SKM-1 (cell line): ENCODE data around the gene POTEF.
"Not testable (repeated sequence)": the region's sequence is repeated elsewhere in the genome, so short reads cannot be mapped to it uniquely, and the experiment has no call there.

Experiments used
- DNase-seq: peaks from one replicate; lab custom pipeline; 2025; ENCODE audit not compliant: unreplicated experiment; lab: John Stamatoyannopoulos, UW

POTEF gene

DNA sequence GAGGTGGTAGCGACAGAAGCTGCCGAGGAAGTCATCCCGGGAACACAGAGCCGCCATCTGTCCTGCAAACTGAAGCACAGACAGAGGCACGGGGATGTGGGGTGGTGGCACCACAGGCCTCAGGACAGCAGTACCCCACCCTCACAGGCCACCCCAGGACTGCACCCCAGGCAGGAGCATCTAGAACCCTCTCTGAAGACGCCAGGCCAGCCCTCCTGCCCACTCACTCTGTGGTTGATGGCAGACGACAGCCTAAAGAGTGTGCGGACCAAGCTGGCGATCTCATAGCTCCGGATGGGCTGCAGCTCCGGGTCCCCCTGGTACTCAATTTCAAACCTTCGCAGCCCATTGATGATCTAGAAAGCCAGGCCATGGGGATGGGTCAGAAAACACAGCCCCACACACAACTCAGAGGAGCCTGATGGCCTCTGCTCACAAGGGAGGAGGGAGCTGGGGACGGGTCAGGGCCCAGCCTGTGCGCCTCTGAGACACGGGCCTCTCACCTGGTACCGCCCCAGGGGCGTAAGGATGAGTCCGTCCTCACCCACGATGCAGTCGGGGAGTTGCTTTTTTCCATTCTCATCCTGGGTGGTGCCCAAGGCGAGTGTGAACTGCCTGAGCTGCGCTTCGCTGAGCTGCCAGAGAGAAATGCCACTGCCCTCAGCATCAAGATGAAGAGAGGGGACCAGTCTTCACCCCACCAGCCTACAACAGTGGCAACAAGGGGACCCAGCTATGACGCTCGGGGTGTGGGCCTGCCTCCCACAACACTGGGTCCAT, 24.0 kb upstream of the POTEF start:
- no peak for DNase-seq

DNA sequence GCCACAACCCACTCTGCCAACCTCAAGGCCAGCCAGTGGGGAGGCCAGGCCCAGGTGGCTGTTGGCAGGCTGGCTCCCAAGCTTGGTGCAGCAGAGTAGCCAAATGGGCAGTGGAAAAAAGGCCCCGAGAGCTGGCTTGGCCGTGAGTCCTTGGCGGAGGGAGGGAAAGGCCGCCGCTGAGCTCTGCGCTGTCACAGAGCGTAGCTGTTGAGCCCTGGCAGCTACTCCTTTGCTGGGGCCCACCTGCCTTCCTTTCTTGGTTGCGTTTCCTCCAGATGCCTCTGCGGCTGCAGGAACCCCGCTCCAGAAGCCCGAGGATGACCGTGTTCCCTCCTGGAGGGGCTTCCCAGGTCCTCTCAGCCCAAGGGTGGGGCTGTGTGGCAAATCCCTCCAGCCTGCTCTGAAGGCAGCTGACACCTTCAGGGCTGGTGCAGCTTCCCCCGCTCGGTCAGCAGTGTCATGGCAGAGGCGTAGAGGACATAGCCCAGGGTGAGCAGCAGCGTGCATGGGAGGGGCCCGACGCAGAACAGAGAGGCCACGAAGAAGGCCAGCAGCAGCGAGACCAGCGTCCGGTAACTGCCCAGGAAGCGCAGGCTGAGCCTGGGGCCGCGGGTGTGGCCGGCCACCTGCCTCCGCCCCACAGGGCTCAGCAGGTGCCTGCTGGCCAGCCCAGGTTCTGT, 23.3 kb upstream of the POTEF start:
- not testable (repeated sequence) for DNase-seq

DNA sequence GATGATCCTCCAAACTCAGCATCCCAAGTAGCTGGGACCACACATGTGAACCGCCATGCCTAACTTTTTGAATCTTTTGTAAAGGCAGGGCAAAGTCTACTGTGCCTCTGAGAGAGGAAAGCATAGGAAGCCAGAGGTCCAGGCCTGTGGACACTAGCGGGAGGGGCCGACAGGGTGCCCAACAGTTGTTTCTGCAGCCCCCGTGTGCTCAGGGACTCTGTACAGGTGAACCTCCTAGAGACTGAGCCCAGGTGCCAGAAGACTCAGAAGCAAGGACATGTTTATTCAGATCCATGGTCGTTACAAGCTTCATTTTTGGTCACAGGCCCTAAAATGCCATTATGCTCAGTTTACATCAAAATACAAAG, 22.1 kb upstream of the POTEF start:
- DNase-seq, result not testable (repeated sequence)

GRCh38 chr2:130150181-130151144, 21.4 kb upstream of the POTEF start:
- DNase-seq, result no peak

GRCh38 chr2:130148515-130148914, 19.5 kb upstream of the POTEF start:
- DNase-seq, result not testable (repeated sequence)

DNA sequence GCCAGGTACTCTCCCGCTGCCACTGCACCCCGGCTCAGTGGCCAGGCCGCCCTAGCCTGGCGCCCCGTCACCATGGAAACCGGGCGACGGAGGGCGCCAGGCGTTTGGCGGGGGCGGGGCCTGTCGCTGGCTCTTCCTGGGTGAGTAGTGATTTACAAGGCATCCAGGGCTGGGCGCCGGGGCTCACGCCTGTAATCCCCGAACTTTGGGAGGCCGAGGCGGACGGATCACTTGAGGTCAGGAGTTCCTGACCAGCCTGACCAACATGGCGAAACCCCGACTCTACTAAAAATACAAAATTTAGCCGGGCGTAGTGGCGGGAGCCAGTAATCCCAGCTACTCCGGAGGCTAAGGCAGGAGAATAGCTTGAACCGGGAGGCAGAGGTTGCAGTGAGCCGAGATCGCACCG, 16.0 kb upstream of the POTEF start, which contains the start of gene CCDC74B:
CCDC74B (minus strand) TSS at position 107 of the 409 bp plus-strand sequence. CDS start 116 bp downstream, outside the sequence.
- not testable (repeated sequence) for DNase-seq

- not testable (repeated sequence) for DNase-seq
Measured at GRCh38 chr2:130143266-130144039, 14.4 kb upstream of the POTEF start.

DNA sequence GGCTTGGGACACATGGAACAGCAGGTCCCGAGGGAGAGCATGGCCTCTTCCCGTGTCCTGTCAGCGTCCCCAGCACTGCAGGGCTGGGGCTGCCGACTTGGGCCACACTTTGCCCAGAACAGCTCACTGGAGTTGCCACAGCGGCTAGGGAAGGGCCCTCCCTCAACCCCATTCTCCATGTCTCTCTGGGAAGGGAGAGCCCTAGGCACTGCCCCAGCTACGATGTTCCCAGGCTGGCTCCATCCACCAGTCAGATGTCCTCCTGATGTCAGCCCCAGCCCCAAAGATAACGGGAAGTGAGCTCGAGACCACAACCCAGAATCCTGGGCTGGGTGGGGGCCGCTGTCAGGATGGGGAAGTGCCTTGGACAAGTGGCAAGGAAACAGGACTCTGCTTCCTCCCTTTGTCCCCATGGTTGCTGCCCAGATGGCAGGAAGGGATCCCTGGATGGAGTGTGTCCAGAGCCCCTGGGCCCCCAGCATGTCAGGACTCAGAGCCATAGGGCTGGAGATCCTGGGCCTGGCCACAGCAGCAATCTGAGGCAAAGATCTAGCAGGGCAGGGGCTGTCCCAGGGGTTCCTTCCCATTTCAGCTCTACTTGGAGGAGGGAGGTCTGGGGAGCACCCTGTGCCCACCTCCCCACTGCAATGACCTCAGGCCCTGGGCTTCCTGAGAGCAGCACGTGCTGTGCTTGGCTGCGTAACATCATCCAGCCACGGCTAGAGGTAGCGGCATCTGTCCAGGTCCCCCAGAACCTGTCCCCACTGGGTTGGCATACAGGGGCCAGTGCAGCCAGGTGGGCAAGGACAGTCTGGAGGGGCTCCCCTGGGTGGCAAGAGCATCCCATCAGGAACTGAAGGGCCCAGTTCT, 13.6 kb upstream of the POTEF start:
- DNase-seq, result not testable (repeated sequence)

DNA sequence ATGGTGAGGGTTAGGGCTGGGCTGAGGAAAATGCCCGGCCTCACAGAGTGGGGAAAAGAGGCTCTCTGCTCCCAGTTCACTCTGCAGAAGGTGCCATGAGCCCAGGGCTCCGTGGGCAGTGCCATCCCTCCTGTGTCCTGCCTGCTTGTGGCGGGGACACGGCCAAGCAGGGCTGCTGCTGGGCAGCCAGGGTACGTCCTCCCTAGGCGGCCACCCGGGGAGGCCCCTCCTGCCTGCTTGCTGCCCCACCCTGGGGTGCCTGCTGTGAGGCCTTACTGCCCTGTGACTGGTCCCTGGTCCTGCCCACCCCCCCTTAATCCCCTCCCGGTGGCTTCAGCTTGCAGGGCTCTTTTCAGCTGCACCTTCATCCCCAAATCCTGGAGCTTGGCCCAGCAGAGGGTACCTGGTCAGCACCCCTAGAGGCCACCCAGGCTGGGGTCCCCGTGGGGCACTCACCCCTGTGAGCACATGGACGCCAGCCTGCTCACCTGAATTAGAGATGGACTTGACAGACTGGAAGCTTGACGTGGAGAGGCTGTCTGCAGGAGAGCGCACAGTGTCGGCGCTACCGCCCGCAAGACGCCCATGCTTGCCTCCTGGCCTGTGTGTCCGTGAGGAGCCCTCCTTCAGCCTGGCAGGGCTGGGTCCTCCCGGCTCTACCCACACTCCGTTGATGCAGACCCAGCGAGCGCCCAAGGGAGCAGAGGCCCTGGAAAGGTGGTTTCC, 12.8 kb upstream of the POTEF start:
- DNase-seq, result not testable (repeated sequence)

GRCh38 chr2:130141002-130141401, 12.0 kb upstream of the POTEF start:
- not testable (repeated sequence) for DNase-seq

DNA sequence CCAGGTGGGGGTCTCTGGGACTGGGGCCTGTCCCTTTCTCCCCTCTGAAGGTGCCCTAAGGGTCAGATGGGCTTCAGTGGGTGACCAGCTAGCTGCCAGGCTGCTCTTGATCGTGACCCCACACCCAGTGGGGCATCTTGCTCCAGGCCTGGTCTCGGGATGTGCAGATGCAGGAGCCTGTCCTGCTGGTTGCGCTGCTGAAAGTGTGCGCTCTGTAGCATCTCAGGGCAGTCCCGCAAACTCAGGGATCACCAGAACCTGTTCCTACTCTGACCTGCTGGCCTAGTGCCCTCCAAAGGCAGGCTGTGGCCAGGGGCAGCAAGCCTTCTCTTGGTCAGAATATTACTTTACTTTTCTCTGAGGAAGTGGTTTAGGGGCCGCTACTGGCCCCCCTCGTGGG, 11.5 kb upstream of the POTEF start:
- not testable (repeated sequence) for DNase-seq

DNA sequence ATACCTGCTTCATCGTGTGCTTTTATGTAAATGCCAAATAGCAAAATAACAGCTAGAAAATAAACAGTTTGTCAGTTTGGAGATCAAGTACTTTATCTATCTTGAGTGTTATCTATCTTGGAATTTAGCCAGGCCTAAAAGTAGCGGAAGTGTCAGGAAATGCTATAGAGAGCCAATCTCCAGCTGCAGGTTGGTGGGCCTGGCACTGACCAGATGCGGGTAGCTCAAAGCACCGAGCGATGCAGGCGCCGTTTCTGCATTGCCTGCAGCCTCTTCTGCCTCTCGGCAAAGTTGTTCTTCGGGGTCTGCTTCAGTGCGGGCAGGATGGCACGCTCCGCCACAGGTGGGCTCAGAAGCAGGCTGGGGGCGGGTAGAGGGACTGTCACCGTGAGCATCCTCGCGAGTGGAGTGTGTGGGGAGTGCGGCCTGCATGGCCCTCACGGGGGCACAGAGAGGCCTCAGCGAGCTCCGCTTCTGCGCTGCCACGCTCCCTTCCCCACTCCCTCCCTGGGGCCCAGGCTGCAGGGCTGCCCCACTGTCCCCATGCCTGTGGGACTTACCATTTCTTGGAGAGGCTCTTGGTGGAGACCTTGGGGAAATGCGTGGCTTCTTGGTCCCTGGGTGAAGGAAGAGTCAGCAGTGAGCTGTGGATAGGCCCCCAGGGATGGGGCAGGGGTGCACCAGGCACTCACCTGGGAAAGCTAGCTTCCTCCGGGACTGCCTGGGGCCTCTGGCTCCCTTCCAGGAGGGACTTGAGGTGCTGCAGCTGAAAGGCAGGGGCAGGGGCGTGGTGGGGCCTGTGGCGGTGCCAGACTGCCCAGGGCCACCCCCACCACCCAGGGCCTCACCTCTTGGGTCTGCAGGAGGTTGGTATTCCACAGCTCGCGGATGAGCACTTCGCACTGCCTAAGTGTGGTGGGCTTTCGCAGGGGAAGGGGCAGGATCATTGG, 10.6 kb upstream of the POTEF start:
- DNase-seq, result not testable (repeated sequence)

DNA sequence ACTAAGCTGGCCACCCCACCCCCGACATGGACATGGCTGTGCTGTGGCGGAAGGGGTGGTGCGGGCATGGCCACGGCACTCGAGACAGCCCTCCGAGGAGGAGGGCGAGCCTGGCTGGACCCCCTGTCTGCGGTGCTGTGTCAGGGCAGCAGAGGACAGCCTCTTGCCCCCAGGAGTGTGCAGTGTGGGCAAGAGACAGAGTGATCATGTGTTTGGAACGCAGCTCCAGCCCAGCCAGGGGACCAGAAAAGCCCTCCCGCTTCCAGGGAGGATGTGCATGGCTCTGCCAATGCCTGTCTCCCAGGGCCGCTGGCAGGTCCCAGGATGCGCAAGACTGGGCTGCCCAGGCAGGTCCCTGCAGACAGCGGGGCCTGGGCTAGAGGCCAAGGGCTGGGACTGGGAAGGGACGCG, 9.8 kb upstream of the POTEF start:
- DNase-seq, result not testable (repeated sequence)

GRCh38 chr2:130138326-130138725, 9.3 kb upstream of the POTEF start:
- DNase-seq, result not testable (repeated sequence)

- DNase-seq, result not testable (repeated sequence)
Measured at GRCh38 chr2:130137118-130137517, 8.1 kb upstream of the POTEF start.

DNA sequence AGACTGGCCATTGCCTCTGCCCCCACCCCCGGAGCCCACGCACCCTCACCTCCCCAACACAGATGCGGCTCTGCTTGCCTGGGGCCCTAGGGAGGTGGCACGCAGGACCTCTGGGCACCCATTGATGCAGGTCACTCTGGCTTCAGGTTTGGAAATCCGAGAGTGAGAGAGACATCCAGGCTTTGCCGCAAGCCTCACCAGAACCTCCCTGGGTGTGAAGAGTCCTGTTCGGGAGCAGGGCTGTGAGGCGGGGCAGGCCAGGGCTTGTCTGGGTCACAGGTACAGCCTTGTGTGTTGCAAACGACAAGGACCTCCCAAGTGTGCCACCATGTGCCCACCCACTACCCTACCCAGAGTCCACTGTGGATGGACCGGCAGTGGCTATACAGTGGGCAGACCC, 7.5 kb upstream of the POTEF start:
- DNase-seq, result not testable (repeated sequence)

GRCh38 chr2:130135692-130136541, 6.9 kb upstream of the POTEF start:
- no peak for DNase-seq
